HG03139 (cell line): Measurements from ENCODE around the gene PDGFA.

Experiments
- ATAC-seq: cut with Tn5 transposase; IDR thresholded peaks from one replicate; pipeline ENCODE4 v1.9.1; 2021; ENCODE audit not compliant: unreplicated experiment

PDGFA gene

DNA sequence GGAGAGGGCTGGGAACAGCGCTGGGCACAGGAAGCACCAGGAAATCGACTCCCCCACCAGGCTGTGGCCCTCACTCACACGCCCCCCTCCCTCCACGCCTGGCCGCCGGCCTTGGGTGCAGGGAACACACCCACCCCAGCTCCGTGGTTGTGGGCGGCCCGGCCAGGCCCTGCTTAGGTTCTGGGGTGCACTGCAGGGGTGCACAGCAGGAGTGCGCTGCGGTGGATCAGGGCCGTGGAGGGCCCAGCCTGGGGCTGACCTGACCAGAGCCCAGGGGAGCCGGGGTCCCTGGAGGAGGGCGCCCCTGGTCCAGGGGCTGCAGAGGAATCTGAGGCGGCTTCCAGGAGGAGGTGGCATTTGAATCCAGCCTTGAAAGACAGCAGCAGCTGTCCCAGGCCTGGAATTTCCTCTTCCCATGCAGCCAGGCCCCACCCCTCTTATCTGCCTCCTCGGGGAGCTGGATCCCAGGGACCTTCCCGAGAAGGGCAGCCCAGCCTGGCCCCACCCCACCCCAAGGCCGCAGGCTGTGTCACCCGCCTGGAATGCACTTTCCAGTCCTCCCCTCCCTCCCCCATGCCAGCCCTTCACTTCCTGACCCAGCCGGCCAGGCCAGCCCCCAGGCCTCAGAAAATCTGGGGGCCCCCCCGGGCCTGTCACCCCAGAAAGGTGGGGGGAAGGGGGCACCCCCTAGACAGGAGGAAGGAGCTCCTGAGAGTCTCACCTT lies 18.4 kb upstream of the PDGFA start:
- no peak for ATAC-seq

- no peak for ATAC-seq
Observed at GRCh38 chr7:536231-536630, 16.6 kb upstream of the PDGFA start.

- ATAC-seq = no peak
Observed at GRCh38 chr7:534959-535358, 15.3 kb upstream of the PDGFA start.

DNA sequence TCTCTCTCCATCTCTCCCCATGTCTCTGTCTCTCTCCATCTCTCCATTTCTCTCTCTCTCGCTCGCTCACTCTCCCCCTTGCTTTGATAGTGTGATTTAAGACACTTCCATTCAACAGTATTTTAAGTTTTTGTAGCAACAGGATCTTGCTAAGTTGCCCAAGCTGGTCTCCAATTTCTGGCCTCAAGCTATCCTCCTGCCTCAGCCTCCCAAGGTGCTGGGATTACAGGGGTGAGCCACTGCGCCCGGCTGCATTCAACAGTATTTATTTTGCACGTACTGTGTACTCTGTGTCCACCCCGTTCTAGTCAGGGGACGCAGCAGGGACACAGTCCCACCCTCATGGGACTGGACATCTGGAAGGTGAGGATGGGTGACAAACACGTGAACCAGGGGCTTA lies 14.4 kb upstream of the PDGFA start:
- no peak for ATAC-seq

GRCh38 chr7:533266-533665 lies 13.6 kb upstream of the PDGFA start:
- no peak for ATAC-seq

- ATAC-seq = no peak
Observed at GRCh38 chr7:532379-533143, 12.9 kb upstream of the PDGFA start.

GRCh38 chr7:531777-532176 lies 12.1 kb upstream of the PDGFA start:
- no peak for ATAC-seq

DNA sequence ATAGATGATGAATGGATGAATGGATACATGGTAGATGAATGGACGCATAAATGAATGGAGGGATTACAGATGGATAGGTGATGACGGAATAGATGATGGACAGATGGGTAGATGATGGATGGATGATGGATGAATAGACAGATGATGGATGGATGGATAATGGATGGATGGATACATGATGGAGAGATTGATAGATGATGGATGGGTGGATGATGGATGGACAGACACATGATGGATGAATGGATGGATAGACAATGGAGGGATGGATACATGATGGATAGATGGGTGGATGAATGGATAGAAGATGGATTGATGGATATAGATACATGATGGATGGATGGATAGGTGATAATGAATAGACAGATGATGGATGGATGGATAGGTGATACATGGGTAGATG lies 8.8 kb upstream of the PDGFA start:
- no peak for ATAC-seq

DNA sequence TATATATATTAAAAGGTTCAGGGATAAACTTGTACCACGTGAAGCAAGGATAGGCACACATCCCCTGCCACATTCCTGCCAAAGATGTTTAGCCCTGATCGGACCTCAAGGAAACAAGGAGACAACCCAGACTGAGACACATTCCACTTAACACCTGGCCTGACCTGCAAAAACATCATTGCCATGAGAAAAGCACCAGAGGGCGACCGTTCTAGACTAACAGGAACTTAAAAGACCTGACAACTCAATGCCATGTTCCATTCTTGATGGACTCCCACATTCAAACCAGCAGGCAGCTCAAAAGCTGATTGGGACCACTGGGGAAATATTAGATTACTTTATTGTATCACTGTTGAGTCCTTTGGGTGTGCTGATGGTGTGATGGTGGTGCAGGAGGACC lies 8.1 kb upstream of the PDGFA start:
- no peak for ATAC-seq

DNA sequence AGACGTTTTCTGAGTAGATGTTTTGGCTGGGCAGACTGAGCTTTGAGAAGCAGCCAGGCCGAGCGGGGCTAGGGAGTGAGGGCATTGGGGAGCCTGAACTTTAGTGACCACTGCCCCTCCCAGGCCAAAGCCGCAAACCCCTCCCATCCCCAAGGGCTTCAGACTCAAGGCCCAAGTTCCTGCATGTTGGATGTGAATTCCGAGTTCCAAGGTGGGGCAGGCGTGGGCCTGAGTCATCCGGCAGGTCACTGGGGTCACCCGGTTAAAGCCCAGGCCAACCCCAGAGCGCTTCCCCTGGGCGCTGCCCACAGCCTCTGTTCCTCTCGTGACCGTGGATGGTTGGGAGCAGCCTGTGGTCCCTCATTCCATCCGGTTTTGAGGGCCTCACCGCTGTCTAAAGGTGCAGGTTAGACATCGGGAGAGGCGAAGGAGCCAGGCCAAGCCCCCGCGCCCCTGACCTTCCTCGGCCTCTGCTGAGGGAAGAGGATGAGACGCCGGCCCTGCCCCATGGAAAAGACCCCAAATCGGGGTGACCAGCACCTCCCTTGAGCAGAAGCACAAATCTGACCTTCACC lies 6.9 kb upstream of the PDGFA start:
- no peak for ATAC-seq

DNA sequence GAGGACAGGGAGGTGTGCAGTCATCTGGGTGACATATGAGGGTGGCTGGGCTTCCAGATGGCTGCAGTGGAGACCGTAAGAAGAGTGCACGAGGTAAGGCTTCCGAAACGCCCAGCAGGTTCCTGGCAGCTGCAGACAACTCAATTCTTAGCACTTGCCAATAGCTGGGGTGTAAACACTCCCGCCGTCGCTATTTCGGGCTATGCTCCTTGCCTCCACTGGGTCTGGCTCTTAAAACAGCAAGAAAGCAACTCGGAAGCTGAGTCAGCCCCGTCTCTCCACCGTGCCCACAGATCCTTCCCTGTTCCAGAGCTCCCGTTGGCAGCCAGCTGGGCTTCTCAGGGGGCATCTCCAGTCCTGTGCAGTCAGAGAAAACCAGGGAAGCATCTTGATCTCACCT lies 6.1 kb upstream of the PDGFA start:
- no peak for ATAC-seq

GRCh38 chr7:524800-525199 lies 5.2 kb upstream of the PDGFA start:
- no peak for ATAC-seq

GRCh38 chr7:523347-524336 lies 4.0 kb upstream of the PDGFA start:
- ATAC-seq = no peak

GRCh38 chr7:522951-523314 lies 3.3 kb upstream of the PDGFA start:
- ATAC-seq = no peak

- ATAC-seq = no peak
Observed at GRCh38 chr7:522071-522950, 2.7 kb upstream of the PDGFA start.

DNA sequence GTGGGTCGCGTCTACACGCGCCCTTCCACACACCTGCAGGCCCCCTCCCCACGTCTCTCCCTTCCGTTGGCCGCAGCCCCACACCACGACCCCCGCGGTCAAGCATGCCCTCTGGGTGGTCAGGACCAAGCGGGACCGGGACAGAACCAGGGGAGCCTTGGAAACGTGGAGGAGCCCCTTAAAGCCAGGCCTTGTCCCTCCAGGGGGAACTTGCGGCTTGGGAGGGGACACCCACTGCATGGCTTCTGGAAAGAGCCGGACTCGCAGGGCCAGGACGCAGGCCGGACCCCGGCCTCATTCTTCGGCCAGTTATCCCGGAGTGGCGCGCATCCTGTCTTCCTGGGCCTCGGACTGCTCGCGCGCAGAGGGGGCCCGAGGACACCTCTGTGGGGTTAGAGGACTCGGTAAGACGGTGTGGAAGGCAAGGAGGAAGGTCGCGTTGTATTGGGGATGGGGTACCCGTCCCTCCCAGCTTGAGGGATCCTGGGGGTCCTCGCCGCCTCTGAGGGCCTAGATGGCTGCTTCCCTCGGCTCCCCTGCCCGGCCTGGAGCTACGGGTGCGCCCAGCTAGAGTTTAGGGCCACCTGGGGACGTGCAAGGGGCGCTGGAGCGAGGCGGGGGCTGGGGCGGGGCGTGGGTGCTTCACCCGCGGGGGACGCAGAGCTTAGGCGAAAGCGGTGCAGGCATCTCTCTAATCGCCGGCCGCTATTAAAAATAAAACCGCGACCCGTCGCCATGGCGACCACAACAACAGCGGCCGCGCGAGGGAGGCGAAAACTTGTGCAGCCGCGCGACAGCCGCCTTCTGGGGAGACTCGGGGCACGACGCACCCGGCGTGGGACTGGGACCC lies 1.8 kb upstream of the PDGFA start:
- ATAC-seq = no peak

DNA sequence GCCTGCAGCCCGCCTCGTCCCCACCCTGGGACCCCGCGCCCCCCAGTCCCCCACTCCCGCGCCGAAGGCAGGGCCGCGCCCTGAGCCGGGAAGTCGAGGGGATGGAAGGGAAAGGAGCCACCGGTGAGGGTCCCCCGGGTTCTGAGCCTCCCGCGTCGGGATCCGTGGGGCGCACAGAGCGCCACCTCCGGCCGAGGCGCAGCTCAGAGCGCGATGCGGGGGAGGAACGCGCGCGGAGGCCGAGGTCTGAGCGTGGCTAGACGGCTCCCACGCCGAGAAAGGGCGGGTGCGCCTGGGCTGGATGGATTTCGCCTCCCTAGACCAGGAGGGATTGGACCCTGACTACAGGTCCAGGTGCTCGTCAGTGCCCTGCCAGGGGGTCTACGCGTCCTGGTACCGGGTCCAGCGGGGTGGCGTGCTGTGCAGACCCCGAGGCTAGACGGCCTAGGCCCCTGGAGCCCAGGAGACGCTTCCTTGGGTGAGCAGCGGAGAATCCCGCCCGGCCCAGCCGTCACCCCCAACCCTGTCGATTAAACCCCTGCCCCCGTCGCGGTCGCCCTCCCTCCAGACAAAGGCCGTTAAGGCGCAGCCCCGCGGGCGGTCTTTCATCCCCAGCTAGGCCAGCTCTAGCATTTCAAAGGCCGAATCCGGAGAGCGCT lies 986 bp upstream of the PDGFA start:
- ATAC-seq = no peak

- ATAC-seq = no peak
Observed at GRCh38 chr7:518630-519483, 789 bp downstream of the PDGFA start.
